HEK293 (cell line): ENCODE data around the gene CCDC9.

Source experiments
- GLIS2 ChIP-seq: fragments of 450-650 bp; formaldehyde crosslinking; IDR thresholded peaks from 2 replicates; pipeline ENCODE4 v1.5.1; 2016; ENCODE audit warnings: missing biosample characterization, missing genetic modification characterization
- KLF1 ChIP-seq: fragments of 450-650 bp; formaldehyde crosslinking; IDR thresholded peaks from 2 replicates; pipeline ENCODE4 v1.5.1; 2016; ENCODE audit warnings: missing biosample characterization, missing genetic modification characterization
- PATZ1 ChIP-seq: fragments of 450-650 bp; formaldehyde crosslinking; IDR thresholded peaks from 2 replicates; pipeline ENCODE4 v1.5.1; 2016; ENCODE audit warnings: missing biosample characterization, missing genetic modification characterization
- REST ChIP-seq: fragments of 450-650 bp; formaldehyde crosslinking; IDR thresholded peaks from 2 replicates; pipeline ENCODE4 v1.5.1; 2016; ENCODE audit warnings: missing biosample characterization, missing genetic modification characterization
- SCRT2 ChIP-seq: fragments of 450-650 bp; formaldehyde crosslinking; IDR thresholded peaks from 2 replicates; pipeline ENCODE4 v1.5.1; 2016; ENCODE audit warnings: missing biosample characterization, missing genetic modification characterization
- SP2 ChIP-seq: fragments of 450-650 bp; formaldehyde crosslinking; IDR thresholded peaks from 2 replicates; pipeline ENCODE4 v1.5.1; 2016; ENCODE audit warnings: missing biosample characterization, missing genetic modification characterization
- TCF7L2 ChIP-seq: IDR thresholded peaks from 2 replicates; pipeline ENCODE4 v1.6.1; 2011; ENCODE audit warnings: low read depth, mild to moderate bottlenecking, inconsistent platforms, low read length, moderate library complexity, borderline replicate concordance
- ZBTB10 ChIP-seq: fragments of 450-650 bp; formaldehyde crosslinking; IDR thresholded peaks from 2 replicates; pipeline ENCODE4 v1.5.1; 2016; ENCODE audit warnings: missing biosample characterization, missing genetic modification characterization
- ZBTB7A ChIP-seq: fragments of 450-650 bp; formaldehyde crosslinking; IDR thresholded peaks from 2 replicates; pipeline ENCODE4 v1.5.1; 2016; ENCODE audit warnings: low read depth, missing biosample characterization, missing genetic modification characterization
- ZFHX2 ChIP-seq: fragments of 450-650 bp; formaldehyde crosslinking; conservative IDR thresholded peaks from 2 replicates; pipeline ENCODE4 v1.5.1; 2016; ENCODE audit warnings: missing biosample characterization, missing genetic modification characterization
- ZIC2 ChIP-seq: fragments of 450-650 bp; formaldehyde crosslinking; IDR thresholded peaks from 2 replicates; pipeline ENCODE4 v1.5.1; 2016; ENCODE audit warnings: missing biosample characterization, missing genetic modification characterization
- ZNF26 ChIP-seq: fragments of 450-650 bp; formaldehyde crosslinking; IDR thresholded peaks from 2 replicates; pipeline ENCODE4 v1.5.1; 2016; ENCODE audit warnings: missing biosample characterization, missing genetic modification characterization
- ZNF366 ChIP-seq: fragments of 450-650 bp; formaldehyde crosslinking; conservative IDR thresholded peaks from 2 replicates; pipeline ENCODE4 v1.5.1; 2016; ENCODE audit warnings: missing biosample characterization, missing genetic modification characterization
- ZNF571 ChIP-seq: fragments of 450-650 bp; formaldehyde crosslinking; IDR thresholded peaks from 2 replicates; pipeline ENCODE4 v1.5.0; 2017; ENCODE audit warnings: missing biosample characterization, missing genetic modification characterization
- ZNF580 ChIP-seq: fragments of 450-650 bp; formaldehyde crosslinking; IDR thresholded peaks from 2 replicates; pipeline ENCODE4 v1.5.1; 2016; ENCODE audit warnings: missing biosample characterization, missing genetic modification characterization
- ZNF677 ChIP-seq: fragments of 450-650 bp; IDR thresholded peaks from 2 replicates; pipeline ENCODE4 v1.5.0; 2018; ENCODE audit warnings: missing biosample characterization, mild to moderate bottlenecking, missing genetic modification characterization, moderate library complexity
- ZSCAN5A ChIP-seq: fragments of 450-650 bp; formaldehyde crosslinking; IDR thresholded peaks from 2 replicates; pipeline ENCODE4 v1.5.1; 2016; ENCODE audit warnings: missing biosample characterization, missing genetic modification characterization
- TF ChIP-seq, protein P1 (sequence below): fragments of 450-650 bp; formaldehyde crosslinking; IDR thresholded peaks from 2 replicates; pipeline ENCODE4 v1.5.1; 2016; ENCODE audit warnings: missing biosample characterization, missing genetic modification characterization, borderline replicate concordance
- TF ChIP-seq, protein P2 (sequence below): fragments of 450-650 bp; formaldehyde crosslinking; IDR thresholded peaks from 2 replicates; pipeline ENCODE4 v1.5.1; 2016; ENCODE audit warnings: missing biosample characterization, missing genetic modification characterization

CCDC9 gene

GRCh38 chr19:47227352-47228167, 28.8 kb upstream of the CCDC9 start (continued):
- TF ChIP-seq, protein P1, sequence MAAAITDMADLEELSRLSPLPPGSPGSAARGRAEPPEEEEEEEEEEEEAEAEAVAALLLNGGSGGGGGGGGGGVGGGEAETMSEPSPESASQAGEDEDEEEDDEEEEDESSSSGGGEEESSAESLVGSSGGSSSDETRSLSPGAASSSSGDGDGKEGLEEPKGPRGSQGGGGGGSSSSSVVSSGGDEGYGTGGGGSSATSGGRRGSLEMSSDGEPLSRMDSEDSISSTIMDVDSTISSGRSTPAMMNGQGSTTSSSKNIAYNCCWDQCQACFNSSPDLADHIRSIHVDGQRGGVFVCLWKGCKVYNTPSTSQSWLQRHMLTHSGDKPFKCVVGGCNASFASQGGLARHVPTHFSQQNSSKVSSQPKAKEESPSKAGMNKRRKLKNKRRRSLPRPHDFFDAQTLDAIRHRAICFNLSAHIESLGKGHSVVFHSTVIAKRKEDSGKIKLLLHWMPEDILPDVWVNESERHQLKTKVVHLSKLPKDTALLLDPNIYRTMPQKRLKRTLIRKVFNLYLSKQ = no peak
- peak; percentile 95 for TF ChIP-seq PATZ1 (tag by site-specific recombination)
- TF ChIP-seq ZFHX2 (tag by site-specific recombination) = peak; percentile 96
- TF ChIP-seq REST (tag by site-specific recombination) = no peak
- TF ChIP-seq ZBTB10 = peak; percentile 96
- peak; percentile 62 for TF ChIP-seq SCRT2 (tag by site-specific recombination)
- peak; percentile 30; the same call in 1 of the 2 replicates for TF ChIP-seq ZSCAN5A (tag by site-specific recombination)
- peak; percentile 73 for TF ChIP-seq SP2
- 0 out of 2 replicates have a peak, but pooled peaks have one; percentile 35 for TF ChIP-seq ZNF677 (tag by site-specific recombination)
- peak; percentile 87 for TF ChIP-seq ZBTB7A (tag by site-specific recombination)
- peak; percentile 62 for TF ChIP-seq ZIC2 (tag by site-specific recombination)
- no peak for TF ChIP-seq ZNF571 (tag by site-specific recombination)
- peak; percentile 21; the same call in 1 of the 2 replicates for TF ChIP-seq ZNF366 (tag by site-specific recombination)
- TF ChIP-seq, protein P2, sequence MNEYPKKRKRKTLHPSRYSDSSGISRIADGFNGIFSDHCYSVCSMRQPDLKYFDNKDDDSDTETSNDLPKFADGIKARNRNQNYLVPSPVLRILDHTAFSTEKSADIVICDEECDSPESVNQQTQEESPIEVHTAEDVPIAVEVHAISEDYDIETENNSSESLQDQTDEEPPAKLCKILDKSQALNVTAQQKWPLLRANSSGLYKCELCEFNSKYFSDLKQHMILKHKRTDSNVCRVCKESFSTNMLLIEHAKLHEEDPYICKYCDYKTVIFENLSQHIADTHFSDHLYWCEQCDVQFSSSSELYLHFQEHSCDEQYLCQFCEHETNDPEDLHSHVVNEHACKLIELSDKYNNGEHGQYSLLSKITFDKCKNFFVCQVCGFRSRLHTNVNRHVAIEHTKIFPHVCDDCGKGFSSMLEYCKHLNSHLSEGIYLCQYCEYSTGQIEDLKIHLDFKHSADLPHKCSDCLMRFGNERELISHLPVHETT (tag by site-specific recombination) = peak; percentile 71; the same call in 1 of the 2 replicates
- TF ChIP-seq ZNF580 (tag by site-specific recombination) = peak; percentile 78; the same call in 1 of the 2 replicates
- no peak for TF ChIP-seq TCF7L2
- TF ChIP-seq KLF1 (tag by site-specific recombination) = peak; percentile 90
- TF ChIP-seq ZNF26 (tag by site-specific recombination) = no peak
- TF ChIP-seq GLIS2 = peak; percentile 64
